Muscle of leg (tissue), 11 donors: ENCODE measurements around the gene CPVL. TPM values are rescaled to one million over a fixed set of nuclear protein-coding genes. Genes with fewer than 3 reads are reported as not detected.

Experiments
- DNase-seq: peaks from one replicate; pipeline ENCODE4 v3.0.0; 2013
- H3K27ac ChIP-seq: one replicate; pipeline ENCODE4 v1.5.1; 2013; ENCODE audit warnings: mild to moderate bottlenecking, low read length, control low read depth
- H3K27me3 ChIP-seq: one replicate; pipeline ENCODE4 v1.6.1; 2013; ENCODE audit warnings: low read length; ENCODE audit not compliant: control insufficient read depth, insufficient read depth
- H3K36me3 ChIP-seq: one replicate; pipeline ENCODE4 v1.6.1; 2013; ENCODE audit warnings: low read length; ENCODE audit not compliant: control insufficient read depth, insufficient read depth
- H3K4me1 ChIP-seq: one replicate; pipeline ENCODE4 v1.6.1; 2013; ENCODE audit warnings: low read length; ENCODE audit not compliant: control insufficient read depth, insufficient read depth
- H3K4me3 ChIP-seq: one replicate; pipeline ENCODE4 v1.5.1; 2013; ENCODE audit warnings: low read length, control low read depth
- H3K9me3 ChIP-seq: replicated peaks from 2 replicates; pipeline ENCODE4 v1.6.1; 2013; ENCODE audit warnings: low read depth, low read length; ENCODE audit not compliant: control insufficient read depth
- WGBS: methylation state at CpG from one replicate; pipeline ENCODE4 v1.1.5; 2013; ENCODE audit warnings: missing lambda C conversion rate; ENCODE audit not compliant: insufficient coverage; 5-methylcytosine and 5-hydroxymethylcytosine counted together
- polyA plus RNA-seq, 8 donors: library from polyadenylated mRNA; unstranded; fragments of 120-200 nt; gene quantifications; one replicate each; pipeline versions ENCODE4 v1.2.1 to v1.2.3, GENCODE V29; 2013; ENCODE audit warnings: inconsistent platforms in 1 of 8, low replicate concordance in 1 of 8; ENCODE audit not compliant: insufficient read length in 8 of 8, insufficient read depth in 1 of 8
- total RNA-seq: library from RNA; stranded (reverse); fragments of 120-200 nt; gene quantifications from one replicate; pipeline ENCODE4 v1.2.4, GENCODE V29; 2013

Gene CPVL
- total and polyA plus RNA-seq, 9 donors = 16.8 to 45.4 (median 24.3) TPM

- no peak for DNase-seq
- Histone ChIP-seq H3K9me3 (no peaks in the 10 kb centered on the region), H3K36me3 (no peaks in the 10 kb centered on the region), H3K27ac (no peak overlapping the region), H3K4me1 (no peaks in the 10 kb centered on the region), H3K4me3 (no peak overlapping the region), H3K27me3 (no peaks in the 10 kb centered on the region)
- no CpG with 5 or more reads among the region's 3 CpGs for WGBS
These were observed 12.6 kb upstream of the CPVL start for GRCh38 chr7:29158795-29159423.

- no CpG with 5 or more reads among the region's 5 CpGs for WGBS
- H3K36me3 ChIP-seq = no peaks in the 10 kb centered on the region
These were observed 10.6 kb upstream of the CPVL start for GRCh38 chr7:29156907-29157452.

GRCh38 chr7:29154076-29154475, 7.7 kb upstream of the CPVL start:
- Histone ChIP-seq H3K9me3 (no peaks in the 10 kb centered on the region), H3K4me1 (no peaks in the 10 kb centered on the region), H3K27me3 (peaks cover 2% of the 10 kb centered on the region), H3K36me3 (no peaks in the 10 kb centered on the region), H3K4me3 (no peak overlapping the region), H3K27ac (no peak overlapping the region)
- DNase-seq = no peak
- WGBS = no CpG with 5 or more reads among the region's 2 CpGs

More at GRCh38 chr7:29156907-29157452, 10.6 kb upstream of the CPVL start:
- Histone ChIP-seq H3K27ac (no peak overlapping the region), H3K4me3 (no peak overlapping the region), H3K4me1 (no peaks in the 10 kb centered on the region), H3K27me3 (no peaks in the 10 kb centered on the region), H3K9me3 (no peaks in the 10 kb centered on the region)
- no peak for DNase-seq

GRCh38 chr7:29150856-29151255, 4.5 kb upstream of the CPVL start:
- peaks cover 17% of the 10 kb centered on the region for H3K27me3 ChIP-seq
- no peak for DNase-seq
- H3K27ac ChIP-seq = no peak overlapping the region
- WGBS = no CpG with 5 or more reads among the region's 2 CpGs
- H3K9me3 ChIP-seq = no peaks in the 10 kb centered on the region
- peaks cover 14% of the 10 kb centered on the region for H3K4me1 ChIP-seq
- no peaks in the 10 kb centered on the region for H3K36me3 ChIP-seq
- no peak overlapping the region for H3K4me3 ChIP-seq

GRCh38 chr7:29149036-29149435, 2.7 kb upstream of the CPVL start:
- DNase-seq = no peak
- Histone ChIP-seq H3K27ac (no peak overlapping the region), H3K4me1 (peaks cover 19% of the 10 kb centered on the region), H3K36me3 (no peaks in the 10 kb centered on the region), H3K9me3 (no peaks in the 10 kb centered on the region), H3K27me3 (peaks cover 27% of the 10 kb centered on the region), H3K4me3 (no peak overlapping the region)
- WGBS = 70% methylated on average over 3 of the region's 12 CpGs

- Histone ChIP-seq H3K4me1 (peaks cover 19% of the 10 kb centered on the region), H3K9me3 (no peaks in the 10 kb centered on the region), H3K36me3 (no peaks in the 10 kb centered on the region), H3K27me3 (peaks cover 27% of the 10 kb centered on the region), H3K27ac (no peak overlapping the region), H3K4me3 (no peak overlapping the region)
- WGBS = no CpG with 5 or more reads among the region's 4 CpGs
- DNase-seq = peak; percentile 38
These were observed 1.5 kb upstream of the CPVL start for GRCh38 chr7:29147821-29148220.

GRCh38 chr7:29146888-29147609, 712 bp upstream of the CPVL start:
- Histone ChIP-seq H3K27me3 (peaks cover 27% of the 10 kb centered on the region), H3K9me3 (no peaks in the 10 kb centered on the region), H3K4me1 (peaks cover 19% of the 10 kb centered on the region), H3K27ac (peak overlapping the region; percentile 76), H3K4me3 (peak overlapping the region; percentile 52), H3K36me3 (no peaks in the 10 kb centered on the region)
- DNase-seq = peak; percentile 68
- 25% methylated on average over 8 of the region's 14 CpGs for WGBS

- Histone ChIP-seq H3K27me3 (peaks cover 27% of the 10 kb centered on the region), H3K9me3 (no peaks in the 10 kb centered on the region), H3K36me3 (no peaks in the 10 kb centered on the region), H3K27ac (peak overlapping the region; percentile 76), H3K4me1 (peaks cover 19% of the 10 kb centered on the region), H3K4me3 (peak overlapping the region; percentile 52)
- 0% methylated on average over 1 of the region's 8 CpGs for WGBS
- no peak for DNase-seq
These were observed 732 bp downstream of the CPVL start for GRCh38 chr7:29145553-29146056.

- Histone ChIP-seq H3K4me3 (no peak overlapping the region), H3K27ac (no peak overlapping the region), H3K4me1 (peaks cover 19% of the 10 kb centered on the region), H3K36me3 (no peaks in the 10 kb centered on the region), H3K27me3 (peaks cover 22% of the 10 kb centered on the region), H3K9me3 (no peaks in the 10 kb centered on the region)
- no peak for DNase-seq
- no CpG with 5 or more reads among the region's 2 CpGs for WGBS
These were observed 2.6 kb downstream of the CPVL start for GRCh38 chr7:29143751-29144150.

GRCh38 chr7:29142021-29142727, 4.2 kb downstream of the CPVL start:
- H3K27ac ChIP-seq = no peak overlapping the region
- DNase-seq = no peak
- 90% methylated on average over 1 of the region's 7 CpGs for WGBS
- peaks cover 18% of the 10 kb centered on the region for H3K4me1 ChIP-seq
- no peaks in the 10 kb centered on the region for H3K36me3 ChIP-seq
- no peaks in the 10 kb centered on the region for H3K9me3 ChIP-seq
- H3K27me3 ChIP-seq = peaks cover 22% of the 10 kb centered on the region
- H3K4me3 ChIP-seq = no peak overlapping the region
